ENCODE measurements around the gene ITGA6. TPM values are rescaled to one million over a fixed set of nuclear protein-coding genes. Genes with fewer than 3 reads are reported as not detected.

Gene ITGA6
- total RNA-seq, 4 donors from 2014 or later, result 201 to 357 (median 225) TPM

- Histone ChIP-seq H3K36me3 (no peaks in the 10 kb centered on the region), H3K4me3 (peak overlapping the region; percentile 72 to 95 (median 82)), H3K27me3 (no peaks in the 10 kb centered on the region), H3K27ac (peak overlapping the region; percentile 76 to 99 (median 95)), H3K4me1 (peaks cover 2 to 15% (median 9%) of the 10 kb centered on the region in 4 donors), H3K9me3 (no peaks in the 10 kb centered on the region)
- peak; percentile 30 to 87 (median 75) for DNase-seq
- TF ChIP-seq POLR2A (IDR thresholded peaks at IDR 0.05) (no peak), CTCF (IDR thresholded peaks at IDR 0.05) (peak in 2 of 6 experiments; percentile 21 to 27)
Measured at GRCh38 chr2:172427990-172428831, 825 bp downstream of the ITGA6 start.

DNA sequence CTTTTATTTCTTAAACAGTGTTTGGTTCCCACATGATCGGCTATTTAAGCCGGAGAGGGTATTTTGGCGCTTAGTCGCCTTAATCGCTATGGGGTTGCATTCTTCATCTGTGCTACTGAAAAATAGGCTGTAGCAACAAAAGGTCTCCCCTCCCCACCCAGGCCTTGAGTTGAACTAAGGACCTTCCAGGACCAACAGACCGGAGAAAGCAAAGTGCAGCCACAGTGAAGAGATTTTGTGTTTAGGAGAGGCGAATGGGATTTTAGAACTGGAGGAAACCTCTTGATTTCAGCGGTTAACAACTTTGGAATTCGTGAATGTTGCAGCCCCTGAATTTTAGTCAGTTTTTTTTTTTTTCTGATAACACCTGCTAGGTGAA, 1.4 kb downstream of the ITGA6 start:
- TF ChIP-seq CTCF (IDR thresholded peaks at IDR 0.05), result no peak
- DNase-seq, result no peak
- Histone ChIP-seq H3K36me3 (no peaks in the 10 kb centered on the region), H3K27ac (peak overlapping the region; percentile 17 to 99 (median 95)), H3K9me3 (no peaks in the 10 kb centered on the region), H3K4me3 (peak overlapping the region in 3 of 4 donors; percentile 72 to 95 (median 90)), H3K4me1 (peaks cover 2 to 21% (median 9%) of the 10 kb centered on the region in 4 donors), H3K27me3 (no peaks in the 10 kb centered on the region)

DNA sequence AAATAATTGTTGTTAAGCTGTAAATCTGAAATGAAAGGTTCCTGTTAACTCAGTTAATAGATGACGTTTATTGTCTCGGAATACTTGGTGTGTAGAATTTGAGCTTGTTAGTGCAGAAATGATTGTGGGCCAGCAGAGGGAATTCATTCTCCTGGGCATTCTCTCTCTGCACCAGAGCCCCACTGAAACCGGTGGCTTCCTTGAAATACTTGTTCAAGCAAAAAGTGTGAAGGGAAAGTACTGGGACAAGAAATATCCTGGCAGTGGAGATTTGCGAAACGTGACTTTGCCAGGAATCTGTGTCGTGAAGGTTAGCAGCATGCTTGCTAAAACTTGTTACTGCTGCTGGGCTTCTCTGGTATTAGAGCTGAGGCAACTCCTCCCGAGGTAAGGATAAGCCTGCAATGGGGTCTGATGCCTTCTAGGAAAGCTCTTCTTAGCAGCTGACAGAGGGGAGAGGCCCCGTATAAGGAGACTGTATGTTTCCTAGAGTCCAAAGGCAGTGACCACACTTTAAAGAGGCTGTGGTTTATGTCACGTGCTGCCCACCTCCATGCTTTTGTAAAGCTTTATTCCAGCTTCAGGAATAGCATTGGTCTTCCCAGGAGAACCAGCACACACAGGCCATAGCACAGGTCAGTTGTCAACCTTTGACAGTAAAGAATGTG, 2.0 kb downstream of the ITGA6 start:
- peak in 3 of 6 experiments; percentile 34 to 40 (median 37) for TF ChIP-seq CTCF (IDR thresholded peaks at IDR 0.05)
- TF ChIP-seq POLR2A (IDR thresholded peaks at IDR 0.05), result peak in 1 of 2 donors; percentile 35
- DNase-seq, result no peak
- H3K36me3 ChIP-seq, result no peaks in the 10 kb centered on the region

DNA sequence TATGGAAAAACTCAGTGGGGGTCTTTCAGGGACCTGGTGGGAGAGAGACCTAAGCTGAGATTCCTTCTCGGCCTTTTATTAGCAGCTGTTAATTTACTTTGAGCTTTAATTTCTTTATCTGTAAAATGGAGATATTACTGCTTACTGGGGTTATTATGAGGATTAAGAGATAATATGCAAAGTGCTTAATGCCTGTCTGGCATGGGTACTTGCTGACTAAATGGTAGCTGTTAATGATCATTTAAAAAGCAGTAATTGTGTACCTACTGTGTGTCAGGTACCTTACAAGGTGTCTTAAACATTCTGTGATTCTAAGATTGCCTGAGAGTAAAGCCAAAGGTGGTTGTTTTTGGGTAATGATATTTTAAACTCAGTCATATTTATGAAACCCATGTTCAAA, 2.6 kb downstream of the ITGA6 start:
- peaks cover 2 to 33% (median 11%) of the 10 kb centered on the region in 4 donors for H3K4me1 ChIP-seq
- H3K36me3 ChIP-seq, result no peaks in the 10 kb centered on the region
- DNase-seq, result no peak
- TF ChIP-seq POLR2A (IDR thresholded peaks at IDR 0.05) (no peak), CTCF (IDR thresholded peaks at IDR 0.05) (no peak)
- no peaks in the 10 kb centered on the region for H3K9me3 ChIP-seq
- no peaks in the 10 kb centered on the region for H3K27me3 ChIP-seq
- H3K4me3 ChIP-seq, result peak overlapping the region in 3 of 4 donors; percentile 72 to 95 (median 90)
- H3K27ac ChIP-seq, result peak overlapping the region in 3 of 4 donors; percentile 91 to 99 (median 99)

More for the DNA sequence above, 2.0 kb downstream of the ITGA6 start:
- Histone ChIP-seq H3K27ac (peak overlapping the region in 3 of 4 donors; percentile 91 to 99 (median 99)), H3K4me1 (peaks cover 2 to 27% (median 9%) of the 10 kb centered on the region in 4 donors), H3K4me3 (peak overlapping the region in 3 of 4 donors; percentile 72 to 95 (median 90)), H3K27me3 (no peaks in the 10 kb centered on the region), H3K9me3 (no peaks in the 10 kb centered on the region)

DNA sequence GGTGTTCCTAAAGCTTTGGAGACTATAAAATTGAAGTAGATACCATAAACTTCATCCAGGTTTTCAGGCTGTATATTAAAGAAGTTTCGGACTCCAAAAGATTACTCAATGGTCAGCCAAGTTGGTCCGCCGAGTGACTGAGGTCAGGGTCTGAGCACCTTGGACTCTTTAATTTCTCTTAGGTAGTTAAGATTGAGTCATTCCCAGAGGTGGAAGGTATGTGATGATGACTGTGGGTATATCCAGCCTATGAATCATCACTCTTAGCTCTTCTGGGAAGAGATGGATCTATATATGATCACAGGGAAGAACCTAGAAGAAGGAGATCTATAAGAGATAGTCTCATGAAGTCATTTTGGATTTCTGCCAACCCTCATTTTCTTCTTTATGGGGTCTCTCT, 3.3 kb downstream of the ITGA6 start:
- Histone ChIP-seq H3K9me3 (no peaks in the 10 kb centered on the region), H3K27me3 (no peaks in the 10 kb centered on the region), H3K27ac (peak overlapping the region in 3 of 4 donors; percentile 91 to 99 (median 99)), H3K36me3 (no peaks in the 10 kb centered on the region), H3K4me3 (peak overlapping the region in 2 of 4 donors; percentile 90 to 95), H3K4me1 (peaks cover 2 to 37% (median 12%) of the 10 kb centered on the region in 4 donors)
- no peak for TF ChIP-seq CTCF (IDR thresholded peaks at IDR 0.05)
- TF ChIP-seq POLR2A (IDR thresholded peaks at IDR 0.05), result peak in 1 of 2 donors; percentile 75
- no peak for DNase-seq

Measured in Peyer's patch (tissue), 4 donors.